Activated T-cell treated with anti-CD3 and anti-CD28 coated beads, Interleukin-2, amount 50 U/mL, for 4 hours (primary cell): ENCODE data around the gene CCDC187. TPM values are rescaled to one million over a fixed set of nuclear protein-coding genes. Genes with fewer than 3 reads are reported as not detected.

Source experiments
- ATAC-seq, 2 donors: fragments of 200-7000 bp; cut with Tn5 transposase; one replicate each; pipeline ENCODE4 v1.10.0; 2021
- DNase-seq: peaks from one replicate; pipeline ENCODE4 v3.0.0-alpha.2; 2020
- H3K27me3 Mint-ChIP-seq: one replicate; pipeline ENCODE4 v1.8.0; 2021; ENCODE audit warnings: low read depth, mixed read lengths
- H3K36me3 Mint-ChIP-seq: one replicate; pipeline ENCODE4 v1.8.0; 2022; ENCODE audit warnings: mixed read lengths; ENCODE audit not compliant: insufficient read depth
- H3K4me1 Mint-ChIP-seq: one replicate; pipeline ENCODE4 v1.8.0; 2021; ENCODE audit warnings: low read depth, mixed read lengths
- H3K4me3 Mint-ChIP-seq: one replicate; pipeline ENCODE4 v1.8.0; 2021; ENCODE audit warnings: mild to moderate bottlenecking, moderate library complexity, mixed read lengths
- H3K9me3 Mint-ChIP-seq: one replicate; pipeline ENCODE4 v1.8.0; 2021; ENCODE audit warnings: mixed read lengths
- total RNA-seq, 3 donors: library from RNA; stranded (reverse); gene quantifications; one replicate each; pipeline ENCODE4 v1.2.1, GENCODE V29; 2021

The CCDC187 gene
- total RNA-seq, 3 donors from 2014 or later: 0.11 TPM; not detected in 2

DNA sequence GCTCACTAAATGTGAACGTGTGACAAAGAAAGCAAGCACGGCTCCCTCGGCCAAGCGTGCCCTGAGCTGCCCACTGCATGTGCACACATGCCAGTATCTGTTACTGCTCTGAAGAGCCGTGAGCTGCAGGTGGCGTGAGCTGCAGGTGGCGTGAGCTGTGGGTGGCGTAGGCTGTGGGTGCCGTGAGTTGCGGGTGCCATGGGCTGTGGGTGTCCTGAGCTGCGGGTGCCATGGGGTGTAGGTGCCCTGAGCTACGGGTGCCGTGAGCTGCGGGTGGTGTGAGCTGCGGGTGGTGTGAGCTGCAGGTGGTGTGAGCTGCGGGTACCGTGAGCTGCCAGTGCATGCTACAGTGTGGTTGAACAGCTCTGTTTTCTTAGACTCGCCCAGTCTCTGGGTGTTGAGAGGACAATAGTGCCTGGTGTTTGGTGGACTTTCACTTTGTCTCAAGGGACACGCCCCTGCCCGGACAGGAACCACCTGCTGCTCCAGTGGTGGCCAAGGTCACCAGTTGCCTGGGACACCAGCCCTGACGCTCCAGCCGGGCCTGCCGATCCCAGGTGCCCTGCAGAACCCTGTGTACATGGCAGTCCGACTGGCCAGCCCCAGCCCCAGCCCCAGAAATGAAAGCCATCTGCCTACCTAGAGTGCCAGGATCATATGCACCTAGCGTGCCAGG, 6.7 kb downstream of the CCDC187 start:
- H3K9me3 Mint-ChIP-seq: no peaks in the 10 kb centered on the region
- peaks cover 2% of the 10 kb centered on the region for H3K27me3 Mint-ChIP-seq
- DNase-seq (no peak), ATAC-seq (no peak)
- no peaks in the 10 kb centered on the region for H3K4me1 Mint-ChIP-seq
- no peaks in the 10 kb centered on the region for H3K36me3 Mint-ChIP-seq
- no peak overlapping the region for H3K4me3 Mint-ChIP-seq

GRCh38 chr9:136296434-136297015, 7.4 kb downstream of the CCDC187 start:
- H3K36me3 Mint-ChIP-seq: no peaks in the 10 kb centered on the region
- DNase-seq (no peak), ATAC-seq (no peak)
- H3K4me3 Mint-ChIP-seq: no peak overlapping the region
- peaks cover 2% of the 10 kb centered on the region for H3K27me3 Mint-ChIP-seq
- no peaks in the 10 kb centered on the region for H3K4me1 Mint-ChIP-seq
- H3K9me3 Mint-ChIP-seq: no peaks in the 10 kb centered on the region

DNA sequence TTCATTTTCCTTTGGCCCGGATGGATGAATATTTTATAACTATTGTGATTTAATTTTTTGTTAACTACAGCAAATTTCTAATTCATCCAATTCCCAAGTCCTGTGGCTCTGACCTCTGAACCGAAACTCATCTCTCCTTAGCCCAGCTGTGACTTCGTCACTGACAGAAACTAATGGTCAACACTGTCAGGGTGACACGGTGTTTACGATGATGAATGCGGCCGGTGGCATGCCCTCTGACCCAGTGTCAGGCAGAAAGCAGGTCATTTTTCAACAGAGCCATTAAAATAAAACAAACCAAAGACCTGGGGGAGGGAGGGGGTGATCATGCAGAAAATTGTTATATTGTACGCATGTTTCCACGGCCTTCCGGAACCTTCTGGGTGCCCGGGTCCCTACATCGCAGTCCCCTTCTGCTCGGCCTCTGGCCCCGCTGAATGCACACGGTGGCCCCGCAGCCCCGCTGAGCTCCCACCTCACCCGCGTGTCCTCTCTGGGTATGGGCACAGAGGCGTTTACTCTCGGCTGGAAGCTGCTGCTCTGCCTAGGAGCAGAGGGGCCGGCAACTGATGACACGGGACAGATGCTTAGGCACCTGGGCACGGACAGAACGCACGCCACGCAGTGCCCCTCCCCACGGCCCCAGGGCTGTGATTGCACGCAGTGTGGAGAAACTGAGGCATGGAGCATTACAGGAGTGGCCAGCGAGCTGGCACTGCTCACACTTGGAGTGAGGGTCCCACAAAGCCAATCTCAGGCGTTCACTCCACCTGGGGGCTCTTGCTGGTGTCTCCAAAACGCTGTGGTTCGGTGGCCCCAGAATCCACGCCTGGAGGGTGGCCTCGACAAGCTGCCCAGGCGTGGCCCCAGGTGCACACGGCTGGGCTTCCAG, 8.1 kb downstream of the CCDC187 start:
- Mint-ChIP-seq H3K4me3 (no peak overlapping the region), H3K36me3 (no peaks in the 10 kb centered on the region), H3K9me3 (no peaks in the 10 kb centered on the region), H3K27me3 (peaks cover 2% of the 10 kb centered on the region), H3K4me1 (no peaks in the 10 kb centered on the region)
- no peak for ATAC-seq
- DNase-seq: no peak

DNA sequence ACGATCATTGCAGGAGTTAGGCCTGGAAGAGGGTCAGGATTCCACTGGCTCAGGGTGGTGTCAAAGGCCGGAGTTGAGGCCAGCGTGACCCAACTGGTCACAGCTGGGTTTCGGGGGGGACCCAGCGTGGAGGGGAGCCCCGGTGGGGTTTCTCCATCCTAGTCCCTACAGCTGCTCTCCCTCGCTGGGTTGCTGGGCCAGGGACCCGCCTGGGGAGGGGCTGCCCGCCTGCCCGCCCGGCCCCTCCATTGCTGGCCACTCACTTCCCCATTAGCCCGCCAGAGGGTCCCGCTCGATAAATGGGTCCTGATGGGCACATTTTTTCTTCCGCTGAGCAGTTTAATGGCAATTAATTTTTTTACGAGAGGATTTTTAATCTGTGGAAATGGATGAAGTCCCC, 8.8 kb downstream of the CCDC187 start:
- Mint-ChIP-seq H3K4me3 (no peak overlapping the region), H3K9me3 (no peaks in the 10 kb centered on the region), H3K27me3 (peaks cover 2% of the 10 kb centered on the region), H3K36me3 (no peaks in the 10 kb centered on the region), H3K4me1 (no peaks in the 10 kb centered on the region)
- no peak for ATAC-seq
- no peak for DNase-seq

GRCh38 chr9:136294437-136294836, 9.5 kb downstream of the CCDC187 start:
- ATAC-seq (no peak), DNase-seq (no peak)
- H3K9me3 Mint-ChIP-seq: no peaks in the 10 kb centered on the region
- no peak overlapping the region for H3K4me3 Mint-ChIP-seq
- H3K36me3 Mint-ChIP-seq: no peaks in the 10 kb centered on the region
- H3K27me3 Mint-ChIP-seq: peaks cover 2% of the 10 kb centered on the region
- H3K4me1 Mint-ChIP-seq: no peaks in the 10 kb centered on the region

DNA sequence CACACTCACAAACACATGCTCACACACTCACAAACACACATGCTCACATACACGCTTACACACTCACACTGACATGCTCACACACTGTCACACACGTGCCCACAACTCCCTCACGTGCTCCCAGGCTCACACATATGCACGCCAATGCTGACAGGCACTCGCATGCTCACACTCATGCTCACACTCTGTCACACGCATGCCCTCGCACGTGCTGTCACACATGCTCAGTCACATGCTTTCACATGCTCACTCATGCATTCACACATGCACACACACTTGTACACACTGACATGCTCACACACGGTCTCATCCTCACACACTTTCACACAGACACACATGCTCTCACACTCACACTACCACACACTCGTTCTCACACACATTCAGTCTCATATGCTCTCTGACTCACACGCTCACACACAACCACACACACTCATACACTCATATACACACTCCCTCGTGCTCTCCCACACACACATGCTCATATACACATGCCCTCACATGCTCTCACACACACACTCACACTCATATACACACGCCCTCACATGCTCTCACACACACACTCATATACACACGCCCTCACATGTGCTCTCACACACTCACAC, 10.3 kb downstream of the CCDC187 start:
- Mint-ChIP-seq H3K4me3 (no peak overlapping the region), H3K27me3 (peaks cover 2% of the 10 kb centered on the region), H3K9me3 (no peaks in the 10 kb centered on the region), H3K4me1 (no peaks in the 10 kb centered on the region), H3K36me3 (no peaks in the 10 kb centered on the region)
- ATAC-seq (no peak), DNase-seq (no peak)

DNA sequence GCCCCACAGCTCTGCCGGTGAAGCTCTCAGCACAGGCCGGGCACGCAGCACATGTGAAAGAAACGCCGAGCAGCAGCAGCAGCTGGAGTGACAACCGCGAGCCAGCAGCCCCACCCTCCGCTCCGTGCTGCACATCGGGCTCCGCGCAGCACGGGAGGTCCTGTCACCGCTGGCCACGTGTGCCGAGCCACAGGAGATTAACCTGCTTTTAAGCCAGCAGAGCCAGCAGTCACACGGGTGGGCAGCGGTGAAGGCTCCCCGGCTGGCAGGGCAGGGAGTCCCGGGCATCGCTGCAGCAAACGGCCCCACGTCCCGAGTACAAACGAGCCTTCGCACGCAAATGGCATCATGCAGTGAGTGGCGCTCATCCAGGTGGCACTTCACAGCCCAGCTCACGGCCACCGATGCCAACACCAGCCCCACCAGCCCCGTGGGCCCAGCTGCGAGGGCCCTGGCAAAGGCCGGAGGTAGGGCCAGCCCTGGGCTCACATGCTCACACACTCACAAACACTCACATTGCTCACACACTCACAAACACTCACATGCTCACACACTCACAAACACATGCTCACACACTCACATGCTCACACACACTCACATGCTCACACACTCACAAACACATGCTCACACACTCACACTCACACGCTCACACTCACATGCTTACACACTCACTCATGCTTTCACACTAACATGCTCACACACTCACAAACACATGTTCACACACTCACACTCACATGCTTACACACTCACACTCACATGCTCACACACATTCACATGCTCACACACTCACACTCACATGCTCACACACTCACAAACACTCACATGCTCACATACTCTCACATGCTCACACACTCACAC, 11.1 kb downstream of the CCDC187 start:
- no peaks in the 10 kb centered on the region for H3K36me3 Mint-ChIP-seq
- no peaks in the 10 kb centered on the region for H3K4me1 Mint-ChIP-seq
- H3K4me3 Mint-ChIP-seq: no peak overlapping the region
- no peaks in the 10 kb centered on the region for H3K9me3 Mint-ChIP-seq
- no peak for ATAC-seq
- DNase-seq: no peak
- H3K27me3 Mint-ChIP-seq: no peaks in the 10 kb centered on the region

DNA sequence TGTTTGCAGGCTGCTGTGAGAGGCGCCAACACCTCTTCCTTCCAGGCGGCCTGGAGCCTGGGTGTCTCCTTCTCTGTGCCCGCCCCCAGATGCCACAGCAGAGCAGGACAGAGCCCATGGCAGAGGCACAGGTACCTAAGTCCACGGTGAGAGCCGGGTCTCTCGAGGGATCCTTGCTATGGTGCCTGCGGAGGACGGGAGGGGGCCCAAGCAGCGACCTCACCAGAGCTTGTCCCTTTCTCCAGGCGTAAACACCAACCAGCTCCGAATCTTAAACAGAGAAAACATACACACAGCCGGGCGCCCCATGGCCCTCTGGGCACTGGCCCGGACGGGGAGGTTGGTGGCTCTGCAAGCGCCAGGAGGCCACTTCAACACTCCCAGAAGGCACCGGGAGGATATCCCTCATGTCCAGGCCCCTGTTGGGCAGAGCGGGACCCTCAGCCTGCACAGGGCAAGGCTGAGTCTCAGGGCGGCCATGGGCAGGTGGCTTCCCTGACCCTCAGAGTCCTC, 11.8 kb downstream of the CCDC187 start:
- no peak overlapping the region for H3K4me3 Mint-ChIP-seq
- no peaks in the 10 kb centered on the region for H3K27me3 Mint-ChIP-seq
- no peak for DNase-seq
- no peaks in the 10 kb centered on the region for H3K36me3 Mint-ChIP-seq
- no peak for ATAC-seq
- H3K9me3 Mint-ChIP-seq: no peaks in the 10 kb centered on the region
- no peaks in the 10 kb centered on the region for H3K4me1 Mint-ChIP-seq

GRCh38 chr9:136291306-136292025, 12.4 kb downstream of the CCDC187 start:
- Mint-ChIP-seq H3K36me3 (no peaks in the 10 kb centered on the region), H3K4me3 (no peak overlapping the region), H3K27me3 (no peaks in the 10 kb centered on the region), H3K9me3 (no peaks in the 10 kb centered on the region), H3K4me1 (no peaks in the 10 kb centered on the region)
- DNase-seq (no peak), ATAC-seq (no peak)

- no peaks in the 10 kb centered on the region for H3K27me3 Mint-ChIP-seq
- H3K9me3 Mint-ChIP-seq: no peaks in the 10 kb centered on the region
- no peaks in the 10 kb centered on the region for H3K4me1 Mint-ChIP-seq
- no peaks in the 10 kb centered on the region for H3K36me3 Mint-ChIP-seq
- ATAC-seq: no peak
- no peak for DNase-seq
- no peak overlapping the region for H3K4me3 Mint-ChIP-seq
Observed at GRCh38 chr9:136290508-136291000, 13.3 kb downstream of the CCDC187 start.

GRCh38 chr9:136289651-136290507, 14.0 kb downstream of the CCDC187 start:
- no peaks in the 10 kb centered on the region for H3K9me3 Mint-ChIP-seq
- no peaks in the 10 kb centered on the region for H3K36me3 Mint-ChIP-seq
- DNase-seq (no peak), ATAC-seq (no peak)
- H3K4me3 Mint-ChIP-seq: no peak overlapping the region
- no peaks in the 10 kb centered on the region for H3K4me1 Mint-ChIP-seq
- H3K27me3 Mint-ChIP-seq: no peaks in the 10 kb centered on the region

GRCh38 chr9:136287960-136288753, 15.7 kb downstream of the CCDC187 start:
- no peak for ATAC-seq
- Mint-ChIP-seq H3K4me1 (peaks cover 4% of the 10 kb centered on the region), H3K9me3 (no peaks in the 10 kb centered on the region), H3K36me3 (no peaks in the 10 kb centered on the region), H3K27me3 (peaks cover 5% of the 10 kb centered on the region), H3K4me3 (no peak overlapping the region)
- DNase-seq: no peak
